NCI-H526 treated with DMSO at 0.1 percent for 48 hours (cell line): ENCODE data around the gene SYT14.
"Not testable (repeated sequence)": the region's sequence is repeated elsewhere in the genome, so short reads cannot be mapped to it uniquely, and the experiment has no call there.

ENCODE experiments used
- DNase-seq: peaks from one replicate; lab custom pipeline; 2025; lab: John Stamatoyannopoulos, UW

Gene SYT14

DNA sequence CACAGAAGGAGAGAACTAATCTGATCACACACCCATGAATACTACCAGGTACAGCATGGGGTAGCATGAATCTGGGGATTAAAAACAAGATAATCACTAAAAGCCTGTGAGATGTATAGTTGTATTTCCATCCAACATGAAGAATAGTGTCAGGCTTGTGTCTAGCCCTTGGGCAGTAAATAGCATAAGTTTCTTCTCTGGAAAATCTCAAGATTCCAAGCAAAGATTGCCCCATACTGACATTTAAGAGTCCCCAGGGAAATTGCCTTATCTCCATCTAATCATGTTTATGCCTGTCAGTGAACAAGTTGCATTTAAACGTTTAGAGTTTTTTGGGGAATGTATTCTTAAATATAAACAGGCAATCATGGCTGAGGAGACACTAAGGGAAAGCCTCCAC lies 185.4 kb downstream of the SYT14 start:
- DNase-seq, result no peak

DNA sequence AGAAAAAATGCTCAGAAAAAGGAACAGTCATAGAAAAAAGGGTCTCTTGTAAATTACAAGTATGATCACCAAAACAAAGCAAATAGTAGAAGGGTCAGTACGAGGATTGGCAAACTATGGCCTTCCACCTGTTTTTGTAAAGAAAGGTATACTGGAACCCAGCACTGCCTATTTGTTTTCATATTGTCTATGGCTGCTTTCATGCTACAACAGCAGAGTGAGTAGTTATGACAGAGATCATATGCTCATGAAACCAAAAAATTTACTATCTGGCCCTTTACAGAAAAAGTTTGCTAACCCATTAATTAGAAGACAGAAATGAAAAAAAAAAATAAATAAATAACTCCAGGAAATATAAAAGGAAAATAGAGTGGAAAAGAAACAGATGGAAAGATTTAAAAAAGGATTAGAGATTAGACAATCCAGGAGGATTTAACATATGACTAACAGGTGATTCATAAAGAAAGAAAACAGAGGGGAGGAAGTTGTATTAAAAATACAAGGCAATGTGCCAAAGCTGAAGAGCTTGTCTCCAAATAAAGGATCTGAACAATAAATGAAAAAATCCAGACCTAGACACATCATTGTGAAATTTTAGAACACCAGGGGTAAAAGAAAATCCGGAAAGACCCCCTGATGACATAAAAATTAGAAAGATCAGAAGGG lies 186.0 kb downstream of the SYT14 start:
- DNase-seq, result no peak

DNA sequence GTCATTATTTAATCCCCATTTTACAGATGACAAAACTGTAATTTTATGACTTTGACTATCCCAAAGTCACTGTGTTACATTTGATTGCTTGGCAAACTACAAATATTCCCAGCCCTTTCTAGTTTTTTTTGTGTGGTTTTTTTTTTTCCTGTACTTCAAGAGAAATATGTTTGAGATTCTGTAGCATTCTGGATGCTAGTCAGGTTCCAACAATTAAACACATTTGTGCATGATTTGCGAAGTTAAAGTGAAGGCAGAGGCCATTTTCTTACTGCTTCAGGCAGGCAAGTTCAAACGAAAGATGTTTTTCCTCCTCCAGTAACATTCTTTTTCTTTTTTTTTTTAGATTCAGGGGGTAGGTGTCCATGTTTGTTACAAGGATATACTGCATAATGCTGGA lies 186.7 kb downstream of the SYT14 start:
- no peak for DNase-seq

DNA sequence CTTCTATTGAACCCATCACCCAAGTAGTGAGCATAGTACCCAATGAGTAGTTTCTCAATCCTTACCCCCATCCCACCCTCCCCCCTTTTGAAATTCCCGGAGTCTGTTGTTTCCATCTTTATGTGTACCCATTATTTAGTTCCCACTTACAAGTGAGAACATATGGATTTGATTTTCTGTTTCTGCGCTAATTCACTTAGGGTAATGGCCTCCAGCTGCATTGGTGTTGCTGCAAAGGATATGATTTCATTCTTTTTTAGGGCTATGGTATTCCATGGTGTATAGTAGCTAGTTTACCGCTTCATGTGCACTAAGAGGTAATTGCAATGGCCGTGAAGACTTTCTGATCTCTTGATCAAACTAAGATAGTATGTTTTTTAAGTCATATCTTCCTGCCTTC lies 187.1 kb downstream of the SYT14 start:
- no peak for DNase-seq

DNA sequence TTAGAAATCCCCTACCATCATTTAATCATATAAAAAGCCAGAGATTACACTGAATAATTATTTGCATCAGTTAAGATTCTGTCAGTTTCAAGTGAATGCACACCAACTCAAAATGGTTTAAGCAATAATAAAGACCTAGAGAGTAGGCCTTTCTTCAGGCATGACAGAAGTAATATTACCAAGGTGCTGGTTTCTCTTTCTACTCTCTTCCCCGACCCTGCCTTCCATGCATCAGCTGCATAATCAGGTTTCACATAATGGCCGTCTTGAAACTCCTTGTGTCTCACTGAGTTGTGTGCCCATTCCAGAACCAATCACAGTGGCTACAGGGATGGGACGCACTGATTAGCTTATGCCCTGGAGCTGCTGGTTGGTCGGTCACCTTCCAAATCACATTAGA lies 191.1 kb downstream of the SYT14 start:
- no peak for DNase-seq

DNA sequence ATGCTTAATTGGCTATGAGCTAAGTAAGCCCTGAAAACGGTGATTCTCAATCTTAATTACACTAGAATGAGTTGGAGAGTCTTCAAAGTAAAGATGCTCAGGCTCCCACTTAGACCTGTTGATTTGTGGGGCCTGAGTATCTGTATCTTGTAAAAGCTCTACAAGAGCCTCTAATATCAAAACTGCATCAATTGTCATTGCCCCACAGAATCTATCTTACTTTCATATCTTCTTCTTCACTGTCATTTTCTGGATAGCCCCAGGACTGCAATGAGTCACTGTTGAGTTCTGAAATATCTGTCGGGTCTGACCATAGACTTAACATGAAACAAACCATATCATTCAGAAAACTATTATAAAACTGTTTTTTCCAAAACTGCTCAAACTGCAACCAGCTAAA lies 191.7 kb downstream of the SYT14 start:
- DNase-seq, result no peak

DNA sequence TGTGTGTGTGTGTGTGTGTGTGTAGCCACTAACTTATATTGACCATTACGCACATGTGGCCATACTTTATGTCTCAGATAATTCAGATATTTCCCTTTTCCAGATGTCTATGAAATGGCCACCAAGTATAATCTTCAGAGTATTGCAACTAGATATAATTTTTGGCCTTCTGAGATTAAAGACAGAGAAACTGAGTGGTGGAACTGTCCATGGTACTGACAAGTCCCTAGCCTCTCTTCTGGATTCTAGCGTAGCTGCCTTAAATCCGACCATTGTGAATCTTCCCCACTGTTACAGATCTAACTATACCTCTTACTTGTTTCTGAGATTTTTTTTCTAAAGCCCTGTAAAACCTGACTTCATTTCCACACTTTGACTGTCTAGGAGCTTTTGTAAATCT lies 194.6 kb downstream of the SYT14 start:
- no peak for DNase-seq

DNA sequence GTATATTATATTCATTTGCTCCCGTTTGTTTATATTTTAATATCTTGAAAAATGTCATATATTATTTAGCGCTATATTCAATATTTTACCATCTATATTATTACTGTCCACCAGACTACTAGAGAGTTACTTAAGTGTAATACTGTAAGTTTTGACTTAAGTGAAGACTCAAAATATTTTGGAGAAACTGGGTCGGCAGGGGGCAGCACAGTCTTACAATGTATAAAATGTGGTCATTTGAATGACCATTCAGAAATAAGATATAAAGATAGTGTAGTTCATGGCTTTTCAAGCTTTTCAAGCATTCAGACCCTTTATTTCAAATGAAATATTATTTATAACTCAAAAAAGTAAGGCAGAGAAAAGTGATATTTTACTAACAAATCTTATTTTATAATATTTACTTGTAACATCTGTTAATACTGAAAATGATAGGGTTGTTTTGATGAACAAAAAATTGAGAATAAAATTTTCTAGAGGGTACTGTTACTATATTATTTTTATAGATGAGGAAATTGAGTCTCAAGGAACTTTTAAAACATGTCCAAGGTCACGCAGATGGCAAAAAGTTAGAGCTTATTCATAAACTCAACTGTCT lies 205.5 kb downstream of the SYT14 start:
- peak; percentile 27 for DNase-seq

DNA sequence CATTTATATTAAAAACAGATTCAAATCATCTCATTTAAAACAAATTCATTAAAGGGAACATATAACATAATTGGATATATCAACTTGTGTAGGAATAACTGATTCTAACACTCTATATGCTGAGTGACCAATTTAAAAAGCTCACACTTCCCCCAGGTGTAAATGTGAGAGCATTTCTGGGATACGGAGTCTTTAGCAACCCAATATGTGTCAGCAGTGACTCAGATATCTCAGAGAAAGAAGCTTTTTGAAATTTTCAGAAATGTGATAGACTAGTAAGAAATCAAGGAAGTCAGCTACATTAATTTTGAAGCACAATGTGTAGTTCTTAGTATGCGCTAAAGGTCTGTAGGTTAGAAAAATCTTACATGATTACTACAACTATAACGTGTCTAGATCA lies 206.7 kb downstream of the SYT14 start:
- no peak for DNase-seq

DNA sequence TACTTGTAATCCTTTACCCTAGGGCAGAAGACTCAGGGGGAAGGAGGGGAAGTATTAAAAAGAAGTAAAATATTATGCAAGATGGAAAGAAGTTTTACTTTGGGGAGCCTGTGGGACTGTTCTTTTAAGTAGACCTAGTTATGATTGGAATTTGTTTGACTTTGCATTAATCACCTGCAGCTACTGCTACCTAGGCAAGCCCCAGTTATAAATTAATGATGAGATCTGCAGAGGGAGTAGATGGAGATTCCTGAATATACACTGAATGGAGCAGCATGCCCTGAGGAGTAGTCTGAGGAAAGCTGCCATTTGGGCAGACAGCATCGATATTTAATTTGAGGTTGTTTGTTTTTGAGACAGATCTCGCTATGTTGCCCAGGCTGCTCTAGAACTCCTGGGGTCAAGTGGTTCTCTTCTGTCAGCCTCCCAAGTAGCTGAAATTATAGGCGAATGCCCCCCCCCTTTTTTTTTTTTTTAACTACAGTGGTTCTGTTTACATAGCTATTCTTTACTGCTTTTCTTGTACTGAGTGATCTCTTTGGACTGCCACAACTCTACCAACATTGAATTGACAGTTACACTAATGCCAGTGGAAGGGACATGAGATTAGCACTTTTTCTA lies 213.1 kb downstream of the SYT14 start:
- peak; percentile 6 for DNase-seq

DNA sequence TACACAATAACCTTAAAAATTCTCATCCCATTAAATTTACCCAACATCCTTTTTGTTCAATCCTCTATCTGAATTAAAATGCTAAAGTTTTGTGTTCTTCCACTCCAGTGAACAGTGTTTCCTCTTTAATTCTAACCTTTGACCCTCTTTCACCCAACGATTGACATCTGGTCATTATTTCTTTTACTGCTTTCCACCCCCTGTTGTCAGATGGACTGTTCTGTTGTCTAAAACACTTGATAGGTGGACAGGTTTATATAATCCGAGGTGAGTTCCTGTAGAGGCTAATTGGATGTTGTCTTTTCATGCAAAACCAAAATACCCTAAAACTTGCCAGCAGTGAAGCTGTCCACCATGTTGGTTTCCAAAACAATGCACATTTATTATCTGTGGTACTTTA lies 221.2 kb downstream of the SYT14 start:
- no peak for DNase-seq

DNA sequence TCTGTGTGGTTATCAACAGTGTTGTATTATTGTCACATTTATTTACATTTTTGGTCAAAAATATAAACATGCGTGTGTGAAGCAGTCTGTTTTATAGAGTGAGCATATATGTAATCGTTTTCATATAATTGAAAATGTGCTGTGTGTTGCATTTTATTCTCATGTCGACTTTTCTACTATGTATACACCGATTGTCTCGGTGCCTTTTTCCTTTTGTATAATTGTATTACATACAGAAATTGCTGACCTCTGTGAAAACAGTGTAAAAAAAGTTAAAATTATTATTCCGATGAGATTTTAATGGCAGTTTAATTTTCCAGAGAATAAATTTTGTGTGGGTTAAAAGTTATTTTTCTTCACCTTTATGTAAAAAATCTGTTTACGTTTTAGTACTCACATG lies 232.2 kb downstream of the SYT14 start:
- no peak for DNase-seq

DNA sequence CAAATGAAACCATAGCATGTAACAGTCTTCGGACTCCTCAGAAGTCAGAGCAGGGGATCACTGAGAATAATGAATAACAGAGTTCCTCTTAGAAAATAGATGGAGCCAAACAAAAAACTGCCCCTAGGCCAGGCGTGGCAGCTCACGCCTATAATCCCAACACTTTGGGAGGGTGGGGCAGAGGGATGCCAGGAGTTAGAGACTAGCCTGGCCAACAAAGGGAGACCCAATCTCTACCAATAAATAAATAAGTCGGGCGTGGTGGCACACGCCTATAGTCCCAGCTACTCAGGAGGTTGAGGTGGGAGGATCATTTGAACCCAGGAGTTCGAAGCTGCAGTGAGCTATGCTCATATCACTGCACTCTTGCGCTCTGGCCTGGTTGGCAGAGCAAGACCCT lies 236.1 kb downstream of the SYT14 start:
- no peak for DNase-seq

DNA sequence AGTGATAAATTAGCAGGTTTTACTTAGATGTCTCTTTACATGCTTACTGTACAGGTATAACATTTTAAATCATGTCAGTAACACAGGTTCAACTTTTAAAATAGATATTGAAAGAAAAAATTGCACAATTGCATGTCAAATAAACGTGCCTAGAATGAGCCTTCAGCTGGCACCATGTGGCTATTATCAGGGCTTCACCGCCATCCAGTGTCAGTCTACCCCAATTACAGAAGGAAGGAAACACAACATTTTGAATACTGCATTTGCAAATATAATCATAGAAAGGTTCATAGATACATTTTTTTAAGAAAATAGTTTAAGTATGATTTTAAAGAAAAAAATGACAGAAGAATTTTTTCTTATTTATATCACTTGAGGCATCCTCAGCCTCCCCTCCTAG lies 247.0 kb downstream of the SYT14 start:
- no peak for DNase-seq

DNA sequence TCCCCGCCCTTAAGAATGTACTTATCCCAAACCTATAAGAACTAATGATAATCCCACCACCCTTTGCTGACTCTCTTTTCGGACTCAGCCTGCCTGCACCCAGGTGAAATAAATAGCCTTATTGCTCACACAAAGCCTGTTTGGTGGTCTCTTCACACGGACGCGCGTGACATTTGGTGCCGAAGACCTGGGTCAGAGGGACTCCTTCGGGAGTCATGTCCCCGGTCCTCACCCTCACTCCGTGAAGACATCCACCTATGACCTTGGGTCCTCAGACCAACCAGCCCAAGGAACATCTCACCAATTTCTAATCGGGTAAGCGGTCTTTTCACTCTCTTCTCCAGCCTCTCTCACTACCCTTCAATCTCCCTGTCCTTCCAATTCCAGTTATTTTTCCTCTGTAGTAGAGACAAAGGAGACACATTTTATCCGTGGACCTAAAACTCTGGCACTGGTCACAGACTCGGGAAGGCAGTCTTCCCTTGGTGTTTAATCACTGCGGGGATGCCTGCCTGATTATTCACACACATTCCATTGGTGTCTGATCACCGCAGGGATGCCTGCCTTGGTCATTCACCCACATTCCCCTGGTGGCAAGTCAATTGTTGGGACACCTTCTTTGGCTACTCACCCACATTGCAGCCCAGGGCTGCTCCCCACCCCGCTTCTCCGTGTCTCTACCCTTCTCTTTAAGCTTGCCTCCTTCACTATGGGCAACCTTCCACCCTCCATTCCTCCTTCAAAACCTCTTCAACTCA lies 250.0 kb downstream of the SYT14 start:
- not testable (repeated sequence) for DNase-seq

DNA sequence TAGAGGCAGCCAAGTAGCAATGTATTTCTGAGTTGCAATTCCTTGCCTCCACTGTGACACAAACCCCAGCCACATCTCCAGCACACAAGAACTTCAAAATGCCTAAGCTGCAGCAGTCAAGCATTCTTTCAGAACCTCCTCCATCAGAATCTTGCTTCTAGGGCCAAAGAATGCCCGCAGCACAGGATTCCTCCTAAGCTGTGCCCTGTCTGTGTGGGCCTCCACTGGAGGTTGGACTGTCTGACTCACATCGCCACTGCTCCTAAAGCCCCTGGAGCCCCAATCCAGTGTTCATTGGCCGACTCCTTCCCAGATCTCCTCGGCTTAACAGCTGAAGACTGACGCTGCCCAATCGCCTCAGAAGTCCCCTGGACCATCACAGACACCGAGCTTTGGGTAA lies 251.4 kb downstream of the SYT14 start:
- no peak for DNase-seq

DNA sequence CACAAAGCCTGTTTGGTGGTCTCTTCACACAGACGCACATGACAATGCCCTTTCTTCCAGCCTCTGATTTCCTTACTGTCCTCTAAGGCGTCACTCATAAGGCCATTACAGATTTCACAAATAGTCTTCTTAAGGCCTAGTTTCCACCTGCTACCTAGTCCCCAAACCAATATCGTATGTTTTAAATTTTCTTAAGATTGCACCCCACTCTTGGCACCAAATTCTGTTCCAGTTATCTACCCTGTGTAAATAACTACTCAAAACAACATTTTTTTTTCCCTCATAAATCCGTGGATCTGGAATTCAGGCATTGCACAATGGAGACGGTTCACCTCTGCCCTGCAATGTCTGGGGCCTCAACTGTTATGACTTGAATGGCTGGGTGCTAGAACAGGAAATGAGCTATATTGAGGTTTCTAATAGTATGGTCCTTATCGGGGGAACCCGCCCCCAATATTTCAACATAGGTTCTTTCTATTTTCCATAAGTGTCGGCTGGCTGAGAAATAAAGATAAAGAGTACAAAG lies 257.7 kb downstream of the SYT14 start:
- no peak for DNase-seq

DNA sequence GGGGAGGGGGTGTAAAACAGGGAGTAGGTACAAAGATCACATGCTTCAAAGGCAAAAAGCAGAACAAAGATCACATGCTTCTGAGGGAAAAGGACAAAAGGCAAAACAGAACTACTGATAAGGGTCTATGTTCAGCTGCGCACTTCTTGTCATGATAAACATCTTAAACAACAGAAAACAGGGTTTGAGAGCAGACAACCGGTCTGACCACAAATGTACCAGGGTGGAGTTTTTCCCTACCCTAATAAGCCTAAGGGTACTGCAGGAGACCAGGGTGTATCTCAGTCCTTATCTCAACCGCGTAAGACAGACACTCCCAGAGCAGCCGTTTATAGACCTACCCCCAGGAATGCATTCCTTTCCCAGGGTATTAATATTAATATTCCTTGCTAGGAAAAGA lies 258.2 kb downstream of the SYT14 start:
- DNase-seq, result not testable (repeated sequence)

DNA sequence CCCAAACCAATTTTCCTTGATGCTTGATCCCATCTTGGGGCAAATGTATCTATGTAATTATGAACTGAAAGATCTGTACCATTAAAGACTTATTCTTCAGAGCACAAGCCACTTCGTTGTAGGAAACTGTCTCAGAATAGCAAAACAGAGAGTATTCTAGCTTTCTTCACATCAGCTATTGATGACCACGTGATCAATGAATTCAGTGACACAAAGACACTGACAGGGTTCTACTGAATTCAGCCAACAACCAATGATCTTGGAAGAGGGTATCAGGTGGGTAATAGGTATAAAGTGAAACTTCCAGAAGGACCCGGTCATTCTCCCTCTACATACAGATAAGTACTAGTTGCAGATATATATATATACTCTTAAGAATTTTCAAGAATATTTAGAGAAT lies 260.8 kb downstream of the SYT14 start:
- DNase-seq, result no peak

DNA sequence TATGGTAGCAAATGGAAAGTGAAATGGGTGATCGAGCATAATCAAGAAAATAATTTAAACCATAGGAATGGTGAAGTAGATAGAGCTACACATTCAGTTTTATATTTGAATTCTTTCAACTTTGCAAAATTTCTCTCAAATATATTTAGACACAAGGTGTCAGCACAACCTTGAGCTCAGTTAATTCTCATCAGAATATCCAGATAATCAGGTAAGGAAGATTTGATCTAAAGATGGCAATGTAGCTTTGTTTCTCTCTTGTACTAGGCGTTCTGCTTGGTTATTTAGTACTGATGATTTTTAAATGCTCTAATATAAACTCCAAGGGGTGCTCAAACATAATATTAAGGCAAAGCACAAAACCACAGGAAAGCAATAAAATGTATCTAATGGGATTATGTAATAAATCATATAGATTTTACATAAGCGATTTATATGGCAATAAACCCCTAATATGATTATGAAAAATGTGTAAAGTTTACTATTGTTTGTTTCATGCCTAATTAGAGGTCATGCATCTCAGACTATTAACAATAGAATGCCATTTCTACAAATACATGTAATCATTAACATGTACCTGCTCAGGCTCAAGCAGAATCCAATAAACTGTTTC lies 262.2 kb downstream of the SYT14 start:
- no peak for DNase-seq

DNA sequence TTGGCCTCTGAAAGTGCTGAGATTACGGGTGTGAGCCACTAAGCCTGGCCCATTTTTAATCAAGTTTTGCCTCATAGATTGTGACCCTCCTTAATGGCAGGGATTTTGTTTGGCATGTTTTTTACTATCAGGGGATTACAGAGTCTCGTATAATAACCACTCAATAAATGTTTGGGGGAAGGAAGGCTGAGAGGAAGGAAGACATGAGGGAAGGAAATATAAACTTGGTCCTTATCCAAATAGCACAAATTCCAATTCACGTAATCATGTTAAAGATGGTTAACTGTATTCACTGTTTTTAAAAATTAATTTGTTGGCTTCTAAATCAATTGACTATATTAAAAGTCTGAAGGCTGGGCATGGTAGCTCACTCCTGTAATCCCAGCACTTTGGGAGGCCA lies 263.7 kb downstream of the SYT14 start:
- no peak for DNase-seq
